Left lung (tissue), 10 donors: ENCODE measurements around the gene CACNA1C. TPM values are rescaled to one million over a fixed set of nuclear protein-coding genes. Genes with fewer than 3 reads are reported as not detected.

Experiments
- ATAC-seq: fragments of 200-7000 bp; cut with Tn5 transposase; one replicate; pipeline ENCODE4 v1.9.1; 2020; ENCODE audit warnings: moderate library complexity
- DNase-seq, 4 donors: peaks; one replicate each; pipeline ENCODE4 v3.0.0-alpha.2; 2013 to 2020
- H3K27ac ChIP-seq, 2 donors: fragments of 200-600 bp; sonication (generic) in 1 of 2; one replicate each; pipeline versions ENCODE4 v1.5.0 to v1.8.0; 2020 to 2021
- H3K27me3 ChIP-seq, 2 donors: fragments of 200-600 bp; sonication (generic) in 1 of 2; one replicate each; pipeline versions ENCODE4 v1.5.0 to v1.8.0; 2020 to 2021
- H3K36me3 ChIP-seq, 2 donors: fragments of 200-600 bp; sonication (generic) in 1 of 2; one replicate each; pipeline versions ENCODE4 v1.5.0 to v1.8.0; 2020 to 2021
- H3K4me1 ChIP-seq, 2 donors: fragments of 200-600 bp; one replicate each; pipeline ENCODE4 v1.8.0; 2021
- H3K4me3 ChIP-seq, 2 donors: fragments of 200-600 bp; sonication (generic) in 1 of 2; one replicate each; pipeline versions ENCODE4 v1.5.0 to v1.8.0; 2020 to 2021; ENCODE audit warnings: mild to moderate bottlenecking in 1 of 2
- H3K9me3 ChIP-seq, 2 donors: fragments of 200-600 bp; sonication (generic) in 1 of 2; one replicate each; pipeline versions ENCODE4 v1.5.0 to v1.8.0; 2020 to 2021
- intact Hi-C, 2 donors: fragments of 100-400 bp; cut with DNase I; formaldehyde crosslinking; loops; one replicate each; pipeline versions ENCODE4 v1.11.2 to v1.14.2; 2022
- polyA plus RNA-seq, 6 donors: library from polyadenylated mRNA; unstranded; fragments of 120-200 nt; gene quantifications; one replicate each; pipeline ENCODE4 v1.2.1, GENCODE V29; 2013; ENCODE audit not compliant: insufficient read length in 6 of 6
- total RNA-seq, 2 donors: library from RNA; stranded (reverse); fragmentation: NEBNext Ultra II Directional; extraction: Animal tissue kit (Norgen Biotek cat#: 25700); gene quantifications; one replicate each; pipeline ENCODE4 v1.2.1, GENCODE V29; 2021
- TF ChIP-seq, protein P1 (sequence below), 2 donors: fragments of 200-600 bp; sonication (generic) in 1 of 2; IDR thresholded peaks; one replicate each; pipeline versions ENCODE4 v1.5.0 to v1.8.0; 2021; ENCODE audit warnings: antibody characterized with exemption in 2 of 2
- donor health status: DM: no; HTN: yes; CAD: no.
- donor health status: DM: no; HTN: no; CAD: no.

CACNA1C gene
- total and polyA plus RNA-seq, 8 donors: 11.9 to 21.9 (median 14.2) TPM

DNA sequence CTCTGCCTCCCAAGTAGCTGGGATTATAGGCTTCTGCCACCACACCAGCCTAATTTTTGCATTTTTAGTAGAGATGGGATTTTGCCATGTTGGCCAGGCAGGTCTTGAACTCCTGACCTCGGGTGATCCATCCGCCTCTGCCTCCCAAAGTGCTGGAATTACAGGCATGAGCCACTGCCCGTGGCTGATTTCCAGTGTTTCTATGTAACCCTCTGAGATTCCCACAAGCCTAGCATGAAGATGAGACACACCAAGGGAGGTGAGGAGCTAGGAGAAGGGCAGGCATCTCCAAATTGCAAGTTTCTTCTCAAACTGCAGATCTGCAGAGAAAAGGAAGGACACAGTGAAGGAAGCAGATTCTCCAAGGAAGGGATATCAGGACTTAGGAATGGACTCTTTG lies 125.0 kb downstream of the CACNA1C start:
- ATAC-seq (no peak), DNase-seq (no peak)
- H3K4me3 ChIP-seq: no peak overlapping the region
- H3K9me3 ChIP-seq: no peaks in the 10 kb centered on the region
- no peaks in the 10 kb centered on the region for H3K36me3 ChIP-seq
- TF ChIP-seq, protein P1, sequence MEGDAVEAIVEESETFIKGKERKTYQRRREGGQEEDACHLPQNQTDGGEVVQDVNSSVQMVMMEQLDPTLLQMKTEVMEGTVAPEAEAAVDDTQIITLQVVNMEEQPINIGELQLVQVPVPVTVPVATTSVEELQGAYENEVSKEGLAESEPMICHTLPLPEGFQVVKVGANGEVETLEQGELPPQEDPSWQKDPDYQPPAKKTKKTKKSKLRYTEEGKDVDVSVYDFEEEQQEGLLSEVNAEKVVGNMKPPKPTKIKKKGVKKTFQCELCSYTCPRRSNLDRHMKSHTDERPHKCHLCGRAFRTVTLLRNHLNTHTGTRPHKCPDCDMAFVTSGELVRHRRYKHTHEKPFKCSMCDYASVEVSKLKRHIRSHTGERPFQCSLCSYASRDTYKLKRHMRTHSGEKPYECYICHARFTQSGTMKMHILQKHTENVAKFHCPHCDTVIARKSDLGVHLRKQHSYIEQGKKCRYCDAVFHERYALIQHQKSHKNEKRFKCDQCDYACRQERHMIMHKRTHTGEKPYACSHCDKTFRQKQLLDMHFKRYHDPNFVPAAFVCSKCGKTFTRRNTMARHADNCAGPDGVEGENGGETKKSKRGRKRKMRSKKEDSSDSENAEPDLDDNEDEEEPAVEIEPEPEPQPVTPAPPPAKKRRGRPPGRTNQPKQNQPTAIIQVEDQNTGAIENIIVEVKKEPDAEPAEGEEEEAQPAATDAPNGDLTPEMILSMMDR (IDR thresholded peaks at IDR 0.05): no peak
- H3K27me3 ChIP-seq: peaks cover 0 to 3% of the 10 kb centered on the region in 2 donors
- H3K4me1 ChIP-seq: peaks cover 0 to 5% of the 10 kb centered on the region in 2 donors
- intact Hi-C loops: no loop called here
- H3K27ac ChIP-seq: no peak overlapping the region

DNA sequence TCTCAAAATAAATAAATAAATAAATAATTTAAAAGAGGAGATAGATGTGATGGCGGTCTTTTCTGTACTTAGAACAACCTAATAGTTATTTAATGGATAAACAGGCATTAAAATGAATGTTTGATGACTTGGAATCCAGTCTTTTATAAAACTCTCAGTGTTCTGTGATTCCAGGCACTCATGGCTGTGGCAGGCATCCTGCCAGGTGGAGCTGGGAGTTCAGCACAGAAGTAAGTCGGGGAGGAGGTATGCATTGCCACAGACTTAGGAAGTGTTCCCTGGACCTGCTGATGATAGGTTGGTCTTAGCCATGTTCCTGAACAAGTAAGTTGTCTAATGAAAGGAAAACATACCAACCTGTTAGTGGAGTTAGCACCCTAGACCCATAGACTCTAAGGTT lies 126.3 kb downstream of the CACNA1C start:
- TF ChIP-seq, protein P1 (IDR thresholded peaks at IDR 0.05): no peak
- DNase-seq (no peak), ATAC-seq (no peak)
- H3K27me3 ChIP-seq: peaks cover 0 to 7% of the 10 kb centered on the region in 2 donors
- no peak overlapping the region for H3K4me3 ChIP-seq
- peaks cover 0 to 5% of the 10 kb centered on the region in 2 donors for H3K4me1 ChIP-seq
- no peak overlapping the region for H3K27ac ChIP-seq
- intact Hi-C loops: no loop called here
- no peaks in the 10 kb centered on the region for H3K36me3 ChIP-seq
- no peaks in the 10 kb centered on the region for H3K9me3 ChIP-seq

DNA sequence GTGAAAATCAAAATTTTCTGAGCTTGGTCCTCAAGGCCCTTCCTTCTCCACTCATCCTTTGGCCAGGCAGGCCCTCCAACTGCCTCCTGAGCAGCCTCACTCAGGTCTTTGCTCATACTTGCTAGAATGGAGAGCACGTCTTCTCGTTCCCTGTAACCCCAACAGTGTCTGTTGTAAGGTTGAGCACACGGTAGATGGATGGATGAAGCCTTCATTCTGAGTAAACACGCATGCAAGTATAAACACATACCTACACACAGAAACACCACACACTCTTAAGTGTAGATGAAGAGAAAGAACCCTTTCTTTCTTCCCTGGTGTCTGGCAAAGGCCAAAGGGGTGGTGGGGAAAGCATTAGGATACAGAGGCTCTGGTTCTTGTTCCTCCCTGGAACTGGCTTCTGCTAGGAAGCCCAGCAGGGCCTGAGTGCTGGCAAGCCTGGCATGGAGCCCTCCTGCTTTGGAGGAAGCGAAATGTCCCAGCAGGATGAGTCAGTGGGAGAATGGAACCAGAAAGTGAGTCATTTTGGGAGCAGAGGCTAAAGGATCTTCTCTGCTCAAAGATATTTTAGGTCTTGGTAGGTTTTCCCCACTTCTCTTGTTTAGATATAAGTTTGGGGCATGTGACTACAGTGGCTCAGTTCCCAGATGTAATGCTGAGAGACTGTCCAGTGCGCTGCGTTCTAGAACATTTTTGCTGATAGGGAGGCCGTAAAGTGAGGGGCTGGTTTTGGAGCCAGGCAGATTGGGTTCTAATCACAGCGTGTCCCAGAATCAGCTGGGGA lies 127.4 kb downstream of the CACNA1C start:
- TF ChIP-seq, protein P1 (IDR thresholded peaks at IDR 0.05): no peak
- H3K4me1 ChIP-seq: peaks cover 0 to 5% of the 10 kb centered on the region in 2 donors
- H3K36me3 ChIP-seq: no peaks in the 10 kb centered on the region
- ATAC-seq (peak; percentile 70), DNase-seq (peak in 2 of 4 donors; percentile 52 to 59)
- peak overlapping the region; percentile 10 to 65 for H3K27ac ChIP-seq
- H3K4me3 ChIP-seq: no peak overlapping the region
- H3K9me3 ChIP-seq: no peaks in the 10 kb centered on the region
- intact Hi-C loops: no loop called here
- H3K27me3 ChIP-seq: peaks cover 0 to 7% of the 10 kb centered on the region in 2 donors

DNA sequence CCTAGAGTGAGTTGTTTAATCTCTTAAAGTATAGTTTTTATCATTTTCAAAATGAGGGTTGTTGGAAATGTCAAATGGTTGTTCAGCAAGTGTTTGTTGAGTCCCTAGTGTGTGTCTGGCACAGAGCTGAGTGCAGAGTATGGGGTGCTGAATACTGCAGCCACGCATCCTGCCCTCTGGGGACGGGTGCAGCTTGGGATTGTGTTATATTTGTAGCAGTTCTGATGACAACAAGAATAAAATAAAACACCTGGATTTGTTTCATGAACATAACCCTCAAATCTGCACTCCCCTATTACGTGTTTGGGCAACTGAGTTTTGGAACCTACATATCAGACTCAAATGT lies 127.9 kb downstream of the CACNA1C start:
- intact Hi-C loops: no loop called here
- Histone ChIP-seq H3K27ac (no peak overlapping the region), H3K36me3 (no peaks in the 10 kb centered on the region), H3K27me3 (peaks cover 0 to 7% of the 10 kb centered on the region in 2 donors), H3K4me1 (peaks cover 0 to 5% of the 10 kb centered on the region in 2 donors), H3K4me3 (no peak overlapping the region), H3K9me3 (no peaks in the 10 kb centered on the region)
- DNase-seq (no peak), ATAC-seq (no peak)
- TF ChIP-seq, protein P1 (IDR thresholded peaks at IDR 0.05): no peak

DNA sequence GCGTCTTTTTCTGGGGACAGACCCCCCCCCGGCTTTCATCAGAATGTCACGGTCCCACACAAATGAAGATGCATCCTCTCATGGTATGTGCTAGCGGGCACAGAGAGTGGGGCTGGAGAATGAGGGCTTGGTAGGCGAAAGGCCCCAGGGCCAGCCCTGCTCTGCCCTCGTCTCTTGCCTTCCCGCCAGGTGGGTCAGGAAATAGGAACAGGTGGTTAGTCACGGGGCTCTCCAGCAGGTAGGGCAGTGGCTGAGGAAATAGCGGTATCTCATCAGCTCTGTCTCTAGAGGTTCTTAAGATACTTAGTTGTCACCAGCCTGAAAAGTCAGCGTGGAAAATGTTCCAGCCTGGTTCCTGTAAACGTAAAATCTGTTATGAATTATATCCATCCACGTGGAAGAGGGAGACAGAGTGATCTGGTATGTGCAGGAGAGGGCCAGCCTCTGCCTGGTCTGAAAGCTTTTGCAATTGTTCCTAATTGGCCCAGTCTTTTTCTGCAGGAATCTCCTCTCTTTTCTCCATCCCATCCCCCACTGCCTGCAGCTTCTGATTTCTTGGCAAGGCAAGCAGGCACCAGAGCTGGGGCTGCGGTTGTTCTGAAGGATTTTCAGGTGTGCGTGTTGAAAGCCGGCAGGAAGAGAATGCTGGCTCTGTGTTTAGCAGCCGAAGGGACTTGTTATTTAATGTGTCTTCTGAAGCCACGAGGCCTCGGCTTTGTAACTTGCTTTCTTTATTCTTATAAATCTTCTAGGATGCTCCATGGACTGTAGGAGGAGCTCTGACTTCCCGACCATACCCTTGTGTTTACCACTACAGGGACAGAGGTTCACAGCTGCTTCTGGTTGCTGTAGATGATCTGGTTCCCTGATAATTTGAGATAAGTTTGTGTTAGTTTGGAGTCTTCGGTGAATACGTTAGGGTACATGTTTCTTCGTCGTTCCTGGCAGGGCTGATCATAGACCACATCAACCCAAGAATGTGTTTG lies 131.1 kb downstream of the CACNA1C start:
- DNase-seq: no peak
- intact Hi-C loops: no loop called here
- Histone ChIP-seq H3K27me3 (peaks cover 0 to 7% of the 10 kb centered on the region in 2 donors), H3K36me3 (no peaks in the 10 kb centered on the region), H3K4me3 (no peak overlapping the region), H3K9me3 (no peaks in the 10 kb centered on the region), H3K4me1 (peaks cover 0 to 5% of the 10 kb centered on the region in 2 donors), H3K27ac (no peak overlapping the region)
- TF ChIP-seq, protein P1 (IDR thresholded peaks at IDR 0.05): no peak
- ATAC-seq: peak; percentile 25
